ENCODE measurements around the gene KLRD1.

KLRD1 gene

DNA sequence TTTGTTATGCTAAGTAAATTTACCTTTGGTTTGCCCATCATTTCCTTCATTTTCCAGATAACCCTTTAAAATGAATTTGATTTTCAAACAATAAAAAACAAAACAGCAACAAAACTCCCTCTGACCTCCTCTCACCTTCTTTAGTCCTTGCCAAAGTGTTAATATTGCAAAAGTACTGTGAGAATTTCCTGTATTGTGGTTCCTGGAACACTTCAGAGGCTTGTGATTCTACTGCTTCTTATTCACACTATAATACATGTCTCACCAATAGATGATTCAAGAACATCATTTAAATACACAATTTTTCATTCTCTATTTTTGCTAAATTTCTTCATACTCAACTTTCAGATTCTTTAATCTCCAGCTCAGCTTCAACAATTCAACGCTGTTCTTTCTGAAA lies at the start of gene KLRD1:
Gene KLRD1, plus strand, starts transcription at position 241 of the 400 bp plus-strand sequence. CDS start 208 bp downstream, outside the sequence.
- FAIRE-seq (no peak), DNase-seq (ENCODE audit: insufficient read length, low spot score) (no peak)
- TF ChIP-seq, protein P1, sequence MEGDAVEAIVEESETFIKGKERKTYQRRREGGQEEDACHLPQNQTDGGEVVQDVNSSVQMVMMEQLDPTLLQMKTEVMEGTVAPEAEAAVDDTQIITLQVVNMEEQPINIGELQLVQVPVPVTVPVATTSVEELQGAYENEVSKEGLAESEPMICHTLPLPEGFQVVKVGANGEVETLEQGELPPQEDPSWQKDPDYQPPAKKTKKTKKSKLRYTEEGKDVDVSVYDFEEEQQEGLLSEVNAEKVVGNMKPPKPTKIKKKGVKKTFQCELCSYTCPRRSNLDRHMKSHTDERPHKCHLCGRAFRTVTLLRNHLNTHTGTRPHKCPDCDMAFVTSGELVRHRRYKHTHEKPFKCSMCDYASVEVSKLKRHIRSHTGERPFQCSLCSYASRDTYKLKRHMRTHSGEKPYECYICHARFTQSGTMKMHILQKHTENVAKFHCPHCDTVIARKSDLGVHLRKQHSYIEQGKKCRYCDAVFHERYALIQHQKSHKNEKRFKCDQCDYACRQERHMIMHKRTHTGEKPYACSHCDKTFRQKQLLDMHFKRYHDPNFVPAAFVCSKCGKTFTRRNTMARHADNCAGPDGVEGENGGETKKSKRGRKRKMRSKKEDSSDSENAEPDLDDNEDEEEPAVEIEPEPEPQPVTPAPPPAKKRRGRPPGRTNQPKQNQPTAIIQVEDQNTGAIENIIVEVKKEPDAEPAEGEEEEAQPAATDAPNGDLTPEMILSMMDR (IDR thresholded peaks at IDR 0.05; ENCODE audit: insufficient read depth, missing control alignments) = no peak

GRCh38 chr12:10260927-10261326 lies 46.7 kb upstream of the KLRD1 start:
- DNase-seq (ENCODE audit: insufficient read length, low spot score) = no peak
- FAIRE-seq = no peak
- TF ChIP-seq, protein P1 (IDR thresholded peaks at IDR 0.05; ENCODE audit: insufficient read depth, missing control alignments) = no peak

DNA sequence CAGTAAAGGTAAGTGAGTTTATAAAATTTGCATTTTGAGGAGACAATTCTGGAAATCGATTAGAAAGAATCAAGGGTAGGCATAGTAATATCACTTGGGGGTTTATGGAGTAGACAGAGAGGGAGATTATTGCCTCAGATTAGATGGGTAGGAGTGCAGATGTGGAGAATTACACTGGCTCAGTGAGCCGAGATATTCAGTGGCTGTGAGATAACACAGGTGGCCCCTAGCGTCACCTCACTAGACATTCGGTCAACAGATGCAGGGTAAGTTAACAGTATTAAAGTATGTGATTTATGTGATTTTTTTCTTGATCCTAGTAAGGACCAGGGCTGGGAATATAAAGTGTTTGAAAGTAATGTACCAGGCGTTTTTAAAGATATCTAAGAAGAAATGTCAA lies 39.6 kb upstream of the KLRD1 start:
- FAIRE-seq (peak; percentile 81), DNase-seq (ENCODE audit: insufficient read length, low spot score) (no peak)
- TF ChIP-seq, protein P1 (IDR thresholded peaks at IDR 0.05; ENCODE audit: insufficient read depth, missing control alignments) = no peak

- TF ChIP-seq, protein P1 (IDR thresholded peaks at IDR 0.05; ENCODE audit: insufficient read depth, missing control alignments) = no peak
- DNase-seq (ENCODE audit: insufficient read length, low spot score) = no peak
- FAIRE-seq = no peak
These were observed 35.2 kb upstream of the KLRD1 start for GRCh38 chr12:10272467-10272866.

DNA sequence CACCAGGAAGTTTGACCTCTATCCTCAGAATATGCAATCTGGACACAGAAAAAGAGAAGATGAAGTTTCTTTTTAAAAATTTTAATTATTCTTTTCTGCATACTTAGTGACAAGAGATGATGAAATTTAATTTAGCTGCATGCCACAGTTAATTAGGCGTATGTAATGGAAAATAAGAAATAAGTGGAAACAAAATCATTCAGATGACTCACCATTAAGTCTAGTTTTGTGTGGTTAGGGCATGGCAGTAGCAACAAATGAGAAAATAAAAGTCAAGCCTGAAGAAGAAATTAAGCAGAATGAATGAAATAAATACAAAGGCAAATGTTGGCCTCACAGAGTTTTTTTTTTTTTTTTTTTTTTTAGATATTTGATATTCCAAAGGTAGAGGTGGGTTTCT lies 30.9 kb upstream of the KLRD1 start:
- TF ChIP-seq, protein P1 (IDR thresholded peaks at IDR 0.05; ENCODE audit: insufficient read depth, missing control alignments) = no peak
- FAIRE-seq (no peak), DNase-seq (ENCODE audit: insufficient read length, low spot score) (no peak)

- FAIRE-seq (no peak), DNase-seq (ENCODE audit: insufficient read length, low spot score) (no peak)
- TF ChIP-seq, protein P1 (IDR thresholded peaks at IDR 0.05; ENCODE audit: insufficient read depth, missing control alignments) = no peak
These were observed 29.6 kb upstream of the KLRD1 start for GRCh38 chr12:10278104-10278503.

DNA sequence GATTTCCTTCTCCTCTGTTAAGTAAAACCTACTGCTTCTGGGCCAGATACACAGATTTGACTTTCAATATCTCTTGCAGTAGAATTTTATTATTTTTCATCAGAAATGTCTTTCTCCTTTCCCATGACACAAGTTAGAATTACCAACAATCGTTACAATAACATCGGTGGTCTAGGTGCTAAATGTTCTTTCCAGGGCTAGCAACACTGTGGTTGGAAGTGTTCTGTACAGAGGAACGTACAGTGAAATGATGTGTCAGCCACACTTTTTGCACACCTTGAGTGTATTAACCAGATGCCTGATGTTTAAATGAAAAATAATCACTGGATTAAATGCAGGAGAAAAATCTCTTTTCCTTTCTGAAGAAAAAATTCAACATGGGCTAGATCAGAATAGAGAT lies 27.7 kb upstream of the KLRD1 start:
- TF ChIP-seq, protein P1 (IDR thresholded peaks at IDR 0.05; ENCODE audit: insufficient read depth, missing control alignments) = no peak
- DNase-seq (ENCODE audit: insufficient read length, low spot score) (no peak), FAIRE-seq (no peak)
